ENCODE data around the gene KRTAP9-4. TPM values are rescaled to one million over a fixed set of nuclear protein-coding genes. Genes with fewer than 3 reads are reported as not detected.
"Not testable (repeated sequence)": the region's sequence is repeated elsewhere in the genome, so short reads cannot be mapped to it uniquely, and the experiment has no call there.

Gene KRTAP9-4
- total RNA-seq, 4 donors from 2014 or later, result 0.37 to 177 (median 2.1) TPM; not detected in 1

GRCh38 chr17:41267711-41268110 lies 18.2 kb downstream of the KRTAP9-4 start:
- H3K4me3 ChIP-seq (ENCODE audit: low read depth, poor library complexity, severe bottlenecking), result no peak overlapping the region
- TF ChIP-seq CTCF (IDR thresholded peaks at IDR 0.05), result no peak
- no peak for TF ChIP-seq POLR2A (IDR thresholded peaks at IDR 0.05)
- WGBS, 2 donors, result 91% methylated on average over 3 of the region's 3 CpGs; no CpG with 5 or more reads in 1 of the 2 donors
- no peak for DNase-seq (ENCODE audit: low spot score in 2 of 2)
- intact Hi-C loops (cut with DNase I; ENCODE audit: low total_unique reads), result no loop called here

GRCh38 chr17:41271323-41271722 lies 21.8 kb downstream of the KRTAP9-4 start:
- intact Hi-C loops (cut with DNase I; ENCODE audit: low total_unique reads); DNase-seq (ENCODE audit: low spot score in 2 of 2): not testable (repeated sequence)

GRCh38 chr17:41271858-41272257 lies 22.4 kb downstream of the KRTAP9-4 start:
- H3K4me3 ChIP-seq (ENCODE audit: low read depth, poor library complexity, severe bottlenecking), result no peak overlapping the region
- no peak for DNase-seq (ENCODE audit: low spot score in 2 of 2)
- TF ChIP-seq POLR2A (IDR thresholded peaks at IDR 0.05) (no peak), CTCF (IDR thresholded peaks at IDR 0.05) (no peak)
- WGBS, 2 donors, result 63% methylated on average over 1 of the region's 1 CpG; no CpG with 5 or more reads in 1 of the 2 donors
- intact Hi-C loops (cut with DNase I; ENCODE audit: low total_unique reads), result no loop called here

More at GRCh38 chr17:41271323-41271722, 21.8 kb downstream of the KRTAP9-4 start:
- no CpG with 5 or more reads among the region's 1 CpG for WGBS, 2 donors
- H3K4me3 ChIP-seq (ENCODE audit: low read depth, poor library complexity, severe bottlenecking), result not testable (repeated sequence)

- intact Hi-C loops (cut with DNase I; ENCODE audit: low total_unique reads); H3K4me3 ChIP-seq (ENCODE audit: low read depth, poor library complexity, severe bottlenecking); DNase-seq (ENCODE audit: low spot score in 2 of 2): not testable (repeated sequence)
- 84 to 94% methylated on average over 2 to 3 of the region's 3 CpGs for WGBS, 2 donors
Observed at GRCh38 chr17:41275648-41276190, 26.2 kb downstream of the KRTAP9-4 start, which contains the start of gene KRTAP9-7. Gene KRTAP9-7 (plus strand): TSS chr17:41275698. CDS start chr17:41275698, 0 bp downstream.

- no peak for TF ChIP-seq POLR2A (IDR thresholded peaks at IDR 0.05)
- no peak for TF ChIP-seq CTCF (IDR thresholded peaks at IDR 0.05)
- intact Hi-C loops (cut with DNase I; ENCODE audit: low total_unique reads), result no loop called here
- no peak for DNase-seq (ENCODE audit: low spot score in 2 of 2)
- 90 to 92% methylated on average over 3 of the region's 3 CpGs for WGBS, 2 donors
- no peak overlapping the region for H3K4me3 ChIP-seq (ENCODE audit: low read depth, poor library complexity, severe bottlenecking)
Observed at GRCh38 chr17:41278176-41278955, 28.9 kb downstream of the KRTAP9-4 start.

GRCh38 chr17:41284043-41284442 lies 34.6 kb downstream of the KRTAP9-4 start:
- 48 to 51% methylated on average over 3 of the region's 3 CpGs for WGBS, 2 donors

More at GRCh38 chr17:41284043-41284442, 34.6 kb downstream of the KRTAP9-4 start:
- intact Hi-C loops (cut with DNase I; ENCODE audit: low total_unique reads), result no loop called here
- TF ChIP-seq POLR2A (IDR thresholded peaks at IDR 0.05) (no peak), CTCF (IDR thresholded peaks at IDR 0.05) (no peak)
- DNase-seq (ENCODE audit: low spot score in 2 of 2), result no peak
- no peak overlapping the region for H3K4me3 ChIP-seq (ENCODE audit: low read depth, poor library complexity, severe bottlenecking)
